ENCODE data around the gene ZNF664. TPM values are rescaled to one million over a fixed set of nuclear protein-coding genes. Genes with fewer than 3 reads are reported as not detected.

Gene ZNF664
- total RNA-seq, 1 donor from 2014 or later = 198 TPM

DNA sequence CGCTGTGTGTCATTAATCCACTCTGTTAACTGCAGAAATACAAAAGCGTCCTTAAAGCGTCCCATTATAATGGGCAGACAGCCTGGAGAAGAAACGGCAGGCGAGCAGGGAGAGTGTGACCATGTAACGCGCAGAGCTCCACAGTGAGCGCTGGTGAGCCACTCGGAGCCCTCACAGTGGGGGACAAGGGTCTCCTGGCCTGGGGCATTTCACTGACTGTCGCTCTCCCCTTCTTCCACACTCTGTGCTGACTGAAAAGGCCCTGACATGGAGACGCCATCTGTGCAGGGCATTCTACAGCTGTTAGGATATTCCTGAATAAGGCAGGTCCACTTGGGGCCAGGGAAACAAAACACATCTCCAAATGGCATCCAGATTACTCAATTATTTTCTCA is 24.6 kb upstream of the ZNF664 start:
- peaks cover 1% of the 10 kb centered on the region for H3K4me1 Mint-ChIP-seq (ENCODE audit: low read depth)
- TF ChIP-seq, protein P1, sequence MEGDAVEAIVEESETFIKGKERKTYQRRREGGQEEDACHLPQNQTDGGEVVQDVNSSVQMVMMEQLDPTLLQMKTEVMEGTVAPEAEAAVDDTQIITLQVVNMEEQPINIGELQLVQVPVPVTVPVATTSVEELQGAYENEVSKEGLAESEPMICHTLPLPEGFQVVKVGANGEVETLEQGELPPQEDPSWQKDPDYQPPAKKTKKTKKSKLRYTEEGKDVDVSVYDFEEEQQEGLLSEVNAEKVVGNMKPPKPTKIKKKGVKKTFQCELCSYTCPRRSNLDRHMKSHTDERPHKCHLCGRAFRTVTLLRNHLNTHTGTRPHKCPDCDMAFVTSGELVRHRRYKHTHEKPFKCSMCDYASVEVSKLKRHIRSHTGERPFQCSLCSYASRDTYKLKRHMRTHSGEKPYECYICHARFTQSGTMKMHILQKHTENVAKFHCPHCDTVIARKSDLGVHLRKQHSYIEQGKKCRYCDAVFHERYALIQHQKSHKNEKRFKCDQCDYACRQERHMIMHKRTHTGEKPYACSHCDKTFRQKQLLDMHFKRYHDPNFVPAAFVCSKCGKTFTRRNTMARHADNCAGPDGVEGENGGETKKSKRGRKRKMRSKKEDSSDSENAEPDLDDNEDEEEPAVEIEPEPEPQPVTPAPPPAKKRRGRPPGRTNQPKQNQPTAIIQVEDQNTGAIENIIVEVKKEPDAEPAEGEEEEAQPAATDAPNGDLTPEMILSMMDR (IDR thresholded peaks at IDR 0.05; ENCODE audit: unreplicated experiment) = no peak
- no peak for DNase-seq (ENCODE audit: low spot score, unreplicated experiment)

DNA sequence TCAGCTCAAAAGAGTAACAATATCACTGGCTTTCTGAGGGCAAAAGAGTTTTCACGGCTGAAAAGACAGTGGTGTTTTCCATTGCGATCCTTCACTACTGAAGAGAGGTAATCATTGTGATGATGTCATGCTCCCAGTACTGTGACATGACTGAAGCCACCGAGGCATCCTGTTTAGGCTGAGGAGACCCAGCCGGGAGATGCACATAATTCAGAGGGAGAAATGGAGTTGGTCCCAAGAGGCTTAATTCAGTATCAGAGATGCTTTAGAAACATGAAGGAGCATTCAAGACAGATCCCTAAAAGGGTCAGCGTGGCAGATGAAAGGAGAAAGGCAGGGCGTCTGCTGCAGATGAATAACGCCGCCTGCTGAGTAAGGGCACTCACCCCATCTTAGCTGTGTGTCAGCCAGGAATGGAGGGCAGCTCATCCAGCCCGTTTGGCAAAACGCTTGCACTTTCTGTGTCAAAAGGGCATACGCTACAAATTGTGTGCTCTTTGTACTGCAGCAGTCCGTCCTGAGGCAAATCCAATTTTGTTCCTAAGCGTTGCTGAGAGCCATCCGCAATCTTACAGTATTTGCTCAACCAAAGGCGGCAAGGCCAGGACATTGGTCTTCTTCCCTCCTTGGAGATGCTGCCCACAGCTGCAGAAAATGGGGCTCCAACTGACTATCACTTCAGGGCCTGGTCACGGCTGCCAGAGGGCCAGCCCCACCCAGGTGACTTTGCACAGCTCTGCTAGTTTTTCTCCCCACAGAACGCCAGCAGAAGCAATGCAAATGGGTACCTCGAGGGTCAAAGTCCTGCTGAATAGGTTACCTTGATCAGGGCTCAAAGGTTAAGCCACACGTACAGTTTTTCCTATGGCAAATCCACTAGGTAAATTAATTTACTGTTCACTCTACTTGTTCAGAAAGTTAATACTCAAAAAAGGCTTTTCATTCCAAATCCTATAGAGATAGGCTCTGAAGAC is 23.9 kb upstream of the ZNF664 start:
- H3K27me3 Mint-ChIP-seq = no peaks in the 10 kb centered on the region
- H3K4me3 Mint-ChIP-seq (ENCODE audit: low read depth) = no peak overlapping the region
- DNase-seq (ENCODE audit: low spot score, unreplicated experiment) = no peak
- TF ChIP-seq, protein P1 (IDR thresholded peaks at IDR 0.05; ENCODE audit: unreplicated experiment) = no peak
- no peak overlapping the region for H3K27ac Mint-ChIP-seq
- peaks cover 1% of the 10 kb centered on the region for H3K4me1 Mint-ChIP-seq (ENCODE audit: low read depth)
- H3K36me3 Mint-ChIP-seq (ENCODE audit: insufficient read depth) = peaks cover 37% of the 10 kb centered on the region
- H3K9me3 Mint-ChIP-seq (ENCODE audit: low read depth) = peaks cover 8% of the 10 kb centered on the region

More for the DNA sequence above, 24.6 kb upstream of the ZNF664 start:
- H3K36me3 Mint-ChIP-seq (ENCODE audit: insufficient read depth) = peaks cover 37% of the 10 kb centered on the region
- H3K27me3 Mint-ChIP-seq = no peaks in the 10 kb centered on the region
- no peak overlapping the region for H3K27ac Mint-ChIP-seq
- no peak overlapping the region for H3K4me3 Mint-ChIP-seq (ENCODE audit: low read depth)
- peaks cover 8% of the 10 kb centered on the region for H3K9me3 Mint-ChIP-seq (ENCODE audit: low read depth)

DNA sequence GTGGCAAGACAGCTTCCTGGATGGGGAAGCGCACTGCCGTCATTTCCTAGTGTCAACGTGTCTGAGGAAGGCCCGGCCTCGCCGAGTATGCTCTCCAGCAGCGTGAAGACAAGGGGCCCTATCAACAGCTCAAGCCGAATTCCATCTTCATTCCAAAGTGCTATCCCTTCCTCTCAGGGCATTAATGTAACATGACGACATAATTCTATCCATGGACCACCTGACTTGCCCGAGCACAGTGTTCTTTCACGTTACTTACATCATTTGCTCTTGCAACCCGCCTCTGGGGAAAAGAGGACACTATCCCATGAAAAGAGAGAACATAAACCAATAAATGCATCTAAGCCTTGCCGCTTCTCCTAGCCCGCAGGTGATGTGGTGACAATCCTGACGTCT is 23.2 kb upstream of the ZNF664 start:
- Mint-ChIP-seq H3K9me3 (ENCODE audit: low read depth) (peaks cover 8% of the 10 kb centered on the region), H3K27ac (no peak overlapping the region), H3K27me3 (no peaks in the 10 kb centered on the region), H3K4me3 (ENCODE audit: low read depth) (no peak overlapping the region), H3K36me3 (ENCODE audit: insufficient read depth) (peaks cover 33% of the 10 kb centered on the region), H3K4me1 (ENCODE audit: low read depth) (peaks cover 1% of the 10 kb centered on the region)
- no peak for DNase-seq (ENCODE audit: low spot score, unreplicated experiment)
- TF ChIP-seq, protein P1 (IDR thresholded peaks at IDR 0.05; ENCODE audit: unreplicated experiment) = no peak

DNA sequence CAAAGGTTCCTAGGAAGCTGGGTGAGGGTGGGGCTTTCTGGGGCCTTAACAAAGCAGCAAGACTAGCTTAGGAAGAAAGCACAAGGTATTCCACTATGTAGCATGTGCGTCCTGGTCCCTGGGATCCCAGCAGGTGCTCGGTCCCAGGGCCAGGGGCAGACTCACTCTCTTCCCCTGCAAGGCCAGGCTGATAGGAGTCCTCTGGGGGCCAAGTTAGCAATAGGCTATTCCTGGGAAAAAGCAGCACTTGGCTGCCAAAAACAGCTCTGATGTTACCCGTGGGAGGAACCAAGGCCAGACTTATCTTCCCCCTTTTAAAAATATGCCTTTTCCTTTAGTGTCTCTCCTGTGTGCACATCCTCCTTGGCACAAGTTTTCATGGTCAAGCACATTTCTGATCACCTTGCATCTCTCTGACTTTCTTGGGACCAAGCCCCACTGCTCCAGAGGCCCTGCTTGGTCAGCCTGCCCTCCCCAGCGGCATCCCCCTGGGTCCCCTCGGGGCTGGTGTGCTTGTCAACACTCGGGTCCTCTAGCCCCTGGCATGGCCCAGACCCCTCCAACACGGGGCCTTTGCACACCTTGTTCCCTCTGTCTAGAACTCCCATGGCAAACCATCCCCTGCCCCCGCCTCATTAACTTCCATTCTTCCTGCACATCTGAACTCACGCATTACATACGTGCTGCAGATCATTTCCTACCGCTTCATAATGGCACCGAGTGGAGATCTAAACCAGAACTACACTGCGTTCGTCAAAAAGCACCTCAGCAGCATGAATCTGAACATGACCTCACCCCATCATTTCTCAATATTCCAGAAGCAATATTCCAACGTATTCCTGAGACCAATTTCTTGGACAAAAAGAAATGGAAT is 22.3 kb upstream of the ZNF664 start:
- DNase-seq (ENCODE audit: low spot score, unreplicated experiment) = no peak
- no peak overlapping the region for H3K27ac Mint-ChIP-seq

More for the DNA sequence above, 22.3 kb upstream of the ZNF664 start:
- H3K27me3 Mint-ChIP-seq = no peaks in the 10 kb centered on the region
- peaks cover 1% of the 10 kb centered on the region for H3K4me1 Mint-ChIP-seq (ENCODE audit: low read depth)
- no peak overlapping the region for H3K4me3 Mint-ChIP-seq (ENCODE audit: low read depth)
- TF ChIP-seq, protein P1 (IDR thresholded peaks at IDR 0.05; ENCODE audit: unreplicated experiment) = no peak
- peaks cover 31% of the 10 kb centered on the region for H3K36me3 Mint-ChIP-seq (ENCODE audit: insufficient read depth)
- peaks cover 8% of the 10 kb centered on the region for H3K9me3 Mint-ChIP-seq (ENCODE audit: low read depth)
